GM21528 (cell line): ENCODE data around the gene CHI3L1.
"Not testable (repeated sequence)": the region's sequence is repeated elsewhere in the genome, so short reads cannot be mapped to it uniquely, and the experiment has no call there.

Experiments
- ATAC-seq: cut with Tn5 transposase; IDR thresholded peaks from one replicate; pipeline ENCODE4 v1.9.1; 2021; ENCODE audit warnings: mild to moderate bottlenecking, moderate library complexity; ENCODE audit not compliant: unreplicated experiment, low FRiP score

CHI3L1 gene

DNA sequence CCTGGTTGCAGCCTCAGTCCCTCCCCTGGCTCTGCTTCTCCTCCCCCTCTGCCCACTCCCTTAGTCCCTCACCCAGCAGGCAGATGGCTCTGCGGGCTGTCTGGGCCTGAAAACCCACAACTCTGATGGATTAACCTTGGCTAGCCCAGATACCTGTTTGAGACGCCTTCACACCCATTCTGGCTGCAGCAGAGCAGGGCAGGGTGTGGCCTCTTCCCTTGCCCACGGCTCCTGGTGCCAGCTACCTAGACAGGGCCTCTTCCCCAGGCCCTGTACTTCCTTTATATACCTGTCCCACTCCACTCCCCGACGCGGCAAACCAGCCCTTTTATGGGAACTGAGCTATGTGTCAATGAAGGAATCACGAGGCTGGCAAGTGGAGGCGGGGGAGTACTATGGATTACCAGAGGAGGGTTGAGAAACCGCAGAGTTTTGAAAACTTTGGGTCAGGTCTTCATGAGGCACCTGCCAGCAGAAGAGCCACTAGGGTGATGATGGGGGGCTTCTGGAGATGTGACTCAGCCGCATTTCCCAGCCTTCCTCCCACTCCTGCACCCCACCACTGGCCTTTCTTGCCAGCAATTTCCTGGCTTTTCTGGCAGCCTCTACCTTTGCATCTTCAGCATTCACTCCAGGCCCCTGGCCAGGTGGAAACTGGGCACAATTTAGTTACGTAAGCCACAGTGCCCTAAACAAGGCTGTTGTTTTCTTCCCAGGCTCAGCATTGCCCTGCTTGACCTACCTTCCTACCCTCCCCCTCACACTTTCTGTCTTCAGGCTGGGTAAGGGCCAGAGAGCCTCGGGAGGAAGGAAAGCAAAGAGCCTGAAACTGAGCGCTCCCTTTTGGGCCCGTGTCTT, at the start of gene CHI3L1:
CHI3L1 (minus strand) TSS at position 259 of the 858 bp plus-strand sequence; CDS start at position 178, 81 bp downstream.
- ATAC-seq: no peak

DNA sequence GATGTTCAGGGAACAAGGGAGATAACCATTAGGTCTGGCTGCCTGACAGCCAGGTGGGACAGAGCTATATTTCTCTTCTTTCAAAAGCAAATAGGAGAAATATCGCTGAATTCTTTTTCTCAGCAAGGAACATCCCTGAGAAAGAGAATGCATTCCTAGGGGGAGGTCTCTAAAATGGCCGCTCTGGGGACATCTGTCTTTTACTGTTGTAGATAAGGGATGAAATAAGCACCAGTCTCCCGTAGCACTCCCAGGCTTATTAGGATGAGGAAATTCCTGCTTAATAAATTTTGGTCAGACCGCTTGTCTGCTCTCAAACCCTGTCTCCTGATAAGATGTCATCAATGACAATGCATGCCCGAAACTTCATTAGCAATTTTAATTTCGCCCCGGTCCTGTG, 48.4 kb upstream of the CHI3L1 start:
- not testable (repeated sequence) for ATAC-seq

DNA sequence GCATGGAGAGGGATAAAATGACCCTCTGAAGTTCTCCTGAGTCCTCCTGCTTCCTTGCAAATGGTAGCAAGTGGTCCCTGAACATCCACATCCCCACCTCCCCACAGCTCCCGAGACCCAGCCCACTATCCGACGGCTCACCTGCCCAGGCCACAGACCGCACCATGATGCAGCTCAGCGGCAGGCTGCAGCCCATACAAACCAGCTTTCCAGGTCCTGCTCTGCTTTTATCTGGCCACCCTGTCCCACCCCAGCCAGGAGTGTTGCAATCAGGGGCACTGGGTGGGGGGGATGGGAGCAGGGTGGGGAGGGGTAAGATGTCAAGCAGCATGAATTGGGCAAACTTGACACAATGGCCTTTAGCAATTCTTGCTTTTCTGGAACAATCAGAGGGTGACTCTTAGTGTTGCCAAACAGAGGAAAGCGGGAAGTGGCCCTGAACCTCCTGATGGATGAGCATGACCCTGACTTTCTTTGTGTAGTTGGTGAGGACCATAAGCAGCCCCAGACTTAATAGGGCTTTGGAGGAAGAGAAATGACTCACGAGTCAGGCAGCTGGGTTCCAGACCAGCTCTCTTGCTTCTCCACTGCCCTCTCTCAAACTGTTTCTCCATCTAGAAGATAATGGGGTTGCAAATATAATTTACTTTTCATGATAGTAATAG, 43.1 kb upstream of the CHI3L1 start, which contains the start of gene CHIT1:
CHIT1 (minus strand) TSS at position 203 of the 665 bp plus-strand sequence; CDS start at position 166, 37 bp downstream.
- ATAC-seq: no peak

DNA sequence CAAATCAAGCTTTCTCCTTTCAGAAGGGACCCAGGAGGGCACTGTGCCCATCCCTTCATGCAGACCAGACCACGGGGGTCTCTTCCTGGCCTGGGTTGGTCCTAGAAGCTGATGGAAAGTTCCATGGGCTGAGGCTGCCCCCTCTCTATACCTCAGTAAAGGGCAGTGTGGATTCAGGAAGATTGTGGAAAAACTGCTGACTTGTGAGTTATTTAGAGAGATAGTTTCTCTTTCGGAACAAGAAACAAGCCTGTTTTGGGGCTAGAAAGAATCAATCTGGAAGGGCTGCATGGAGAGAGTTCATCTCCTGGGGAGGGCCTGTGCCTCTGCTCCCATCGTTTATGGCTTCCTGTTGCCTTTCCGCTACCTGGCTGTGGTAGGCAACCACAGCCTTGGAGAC, 42.2 kb upstream of the CHI3L1 start:
- no peak for ATAC-seq

DNA sequence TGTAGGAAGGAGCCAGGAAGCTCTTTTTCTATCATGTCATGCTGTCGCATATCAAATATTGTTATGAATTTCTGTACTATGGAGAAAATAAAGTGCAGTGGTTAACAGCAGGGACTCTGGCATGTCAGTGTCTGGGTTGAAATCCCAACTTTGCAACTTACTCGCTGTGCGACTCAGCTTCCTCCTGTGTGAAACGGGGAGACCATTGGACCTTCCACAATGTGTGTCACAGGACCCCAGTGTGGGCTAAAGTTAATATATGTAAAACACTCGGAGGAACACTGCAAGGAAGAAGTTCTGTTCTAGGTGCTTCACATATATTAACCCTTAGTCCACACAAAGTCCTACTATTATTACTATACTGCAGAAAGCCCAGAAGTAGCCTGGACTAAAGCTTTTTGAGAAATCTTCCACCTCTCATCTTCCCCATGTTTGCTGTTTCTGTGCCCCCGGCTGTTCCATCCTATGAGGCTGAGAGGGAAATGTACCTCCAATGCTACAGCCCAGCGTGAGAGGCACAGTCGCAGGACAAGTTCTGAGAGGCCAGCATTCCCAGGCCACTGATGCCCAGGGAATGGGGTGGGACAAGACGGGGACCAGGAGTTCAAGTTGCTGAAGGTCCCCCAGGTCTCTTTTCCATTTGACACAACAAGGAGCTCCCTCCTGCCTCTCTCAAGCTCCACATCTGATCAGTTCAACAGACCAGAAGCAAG, 41.0 kb upstream of the CHI3L1 start:
- ATAC-seq: no peak

DNA sequence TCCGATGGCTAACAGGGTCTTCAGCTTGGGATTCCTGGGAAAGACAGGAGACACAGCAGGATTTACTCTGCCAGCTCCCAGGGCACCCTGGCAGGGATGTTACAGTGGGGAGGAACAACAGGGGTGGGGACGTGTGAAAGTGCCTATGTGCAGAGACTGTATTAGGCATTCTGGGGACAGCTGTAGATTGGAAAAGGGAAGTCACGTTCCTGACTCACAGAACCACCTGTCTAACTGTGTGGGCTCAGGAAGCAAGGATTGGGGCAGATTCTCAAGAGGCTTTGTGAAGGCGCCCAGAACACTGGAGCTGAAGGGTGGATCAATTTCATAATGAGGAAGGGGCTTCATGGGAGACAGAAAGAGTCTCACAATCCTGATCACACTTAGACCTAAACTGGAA, 38.6 kb upstream of the CHI3L1 start:
- no peak for ATAC-seq

DNA sequence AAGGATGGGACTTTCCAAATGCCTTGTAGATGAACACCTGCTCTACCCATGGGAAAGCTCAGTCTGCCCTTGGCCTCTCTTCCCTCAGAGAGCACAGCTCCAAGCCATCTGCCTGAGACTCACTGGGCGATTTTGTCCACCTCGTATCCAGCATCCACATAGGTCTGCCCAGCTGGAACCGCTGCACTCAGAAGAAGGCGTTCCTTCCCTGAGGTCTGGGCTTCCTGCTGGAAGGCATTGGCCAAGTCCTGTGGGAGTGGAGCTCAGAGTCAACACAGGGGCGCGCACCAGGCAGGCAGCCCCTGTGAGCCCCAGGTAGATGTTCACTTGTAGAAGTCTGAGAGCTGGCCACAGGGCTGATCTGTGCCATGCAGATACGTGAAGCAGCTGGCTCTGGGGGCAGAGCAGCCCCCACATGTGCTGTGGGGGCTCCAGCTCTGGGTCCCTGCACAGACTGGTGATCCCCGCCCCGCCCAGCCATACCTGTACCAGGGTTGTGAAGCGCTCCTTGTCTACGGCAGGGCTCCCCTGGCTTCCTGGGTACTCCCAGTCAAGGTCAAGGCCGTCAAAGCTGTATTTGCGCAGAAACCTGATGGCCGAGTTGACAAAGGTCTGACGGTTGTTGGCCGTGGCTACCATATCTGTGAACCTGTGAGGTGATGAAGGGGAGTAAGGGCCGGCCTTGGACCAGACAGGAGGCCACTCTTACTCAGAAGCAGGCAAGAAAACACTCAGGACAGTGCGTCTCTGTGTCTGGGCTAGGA, 36.7 kb upstream of the CHI3L1 start:
- ATAC-seq: no peak

DNA sequence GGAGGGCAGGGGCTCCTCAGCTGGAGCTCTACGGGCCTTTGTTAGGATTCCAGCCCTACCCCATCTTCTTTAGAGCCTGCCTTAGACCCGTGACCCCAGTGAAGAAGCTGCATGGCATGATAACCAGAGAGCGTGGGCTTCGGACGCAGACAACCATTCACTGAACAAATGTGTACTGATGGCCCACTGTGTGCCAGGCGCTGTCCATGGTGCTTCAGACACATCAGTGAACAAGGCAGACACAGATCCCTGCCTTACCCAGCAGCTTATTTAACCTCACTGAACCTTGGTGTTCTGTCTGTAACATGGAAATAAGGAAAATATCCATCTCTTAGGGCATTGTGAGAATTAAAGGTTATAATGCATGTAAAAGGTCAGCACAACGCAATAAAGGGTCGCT, 33.4 kb upstream of the CHI3L1 start:
- no peak for ATAC-seq

DNA sequence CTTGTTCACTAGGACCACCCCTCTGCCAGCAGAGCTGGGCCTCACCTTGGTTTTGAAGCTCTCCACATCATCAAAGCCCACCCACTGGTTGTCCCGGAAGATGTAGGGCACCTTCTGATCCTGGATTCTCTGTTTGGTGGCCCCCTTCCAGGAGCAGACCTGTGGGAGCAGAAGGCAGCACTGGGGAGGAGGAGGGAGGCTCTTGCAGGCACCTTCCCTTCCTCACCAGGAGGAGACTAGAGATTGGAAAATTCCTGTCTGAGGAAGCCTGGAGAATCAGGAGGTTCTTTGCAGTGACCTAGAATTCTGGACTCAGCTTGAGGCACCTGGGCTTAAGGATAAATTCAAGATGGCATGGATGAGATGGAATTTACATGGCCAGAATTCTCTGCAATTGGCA, 32.7 kb upstream of the CHI3L1 start:
- no peak for ATAC-seq

DNA sequence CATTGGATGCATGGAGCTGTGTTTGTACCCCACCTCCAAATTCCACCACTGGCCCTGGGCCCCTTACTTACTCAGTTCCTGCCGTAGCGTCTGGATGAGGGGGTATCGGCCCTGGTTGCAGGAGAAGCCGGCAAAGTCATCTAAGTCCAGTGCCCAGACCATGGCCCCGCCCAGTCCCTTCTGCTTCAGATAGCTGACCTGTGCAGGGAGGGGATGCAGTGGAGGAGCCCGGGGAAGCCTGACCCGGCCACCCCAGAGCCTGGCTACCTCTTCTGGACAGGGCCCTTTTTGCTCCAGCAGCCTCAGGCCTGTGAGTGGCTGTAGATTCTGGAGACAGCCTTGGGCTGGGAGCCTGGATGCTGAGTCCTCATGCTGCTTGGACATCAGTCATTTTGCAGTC, 31.2 kb upstream of the CHI3L1 start:
- ATAC-seq: no peak

DNA sequence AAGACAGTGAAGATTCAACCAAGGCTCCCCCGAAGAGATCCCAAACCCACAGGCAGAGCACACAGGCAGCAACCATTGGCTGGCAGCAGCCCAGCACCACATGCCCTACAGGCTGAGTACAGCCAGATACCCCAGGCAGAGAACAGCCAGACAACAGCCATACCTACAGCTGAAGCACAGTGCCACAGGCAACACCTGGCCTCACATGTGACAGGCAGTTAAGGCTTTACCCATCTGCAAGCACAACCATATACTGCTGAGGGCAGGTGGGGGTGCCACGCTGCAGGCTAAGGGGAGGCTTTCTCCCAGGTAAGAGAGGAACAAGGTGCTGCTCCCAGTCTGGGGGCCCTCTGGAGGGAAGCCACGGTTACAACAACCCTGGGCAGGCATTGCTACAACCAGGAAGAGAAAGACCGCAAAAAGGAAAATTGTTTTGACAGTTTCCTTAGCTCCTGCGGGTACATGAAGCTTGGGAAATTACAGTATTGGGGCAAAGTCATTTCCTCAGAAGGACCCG, 30.7 kb upstream of the CHI3L1 start:
- no peak for ATAC-seq

DNA sequence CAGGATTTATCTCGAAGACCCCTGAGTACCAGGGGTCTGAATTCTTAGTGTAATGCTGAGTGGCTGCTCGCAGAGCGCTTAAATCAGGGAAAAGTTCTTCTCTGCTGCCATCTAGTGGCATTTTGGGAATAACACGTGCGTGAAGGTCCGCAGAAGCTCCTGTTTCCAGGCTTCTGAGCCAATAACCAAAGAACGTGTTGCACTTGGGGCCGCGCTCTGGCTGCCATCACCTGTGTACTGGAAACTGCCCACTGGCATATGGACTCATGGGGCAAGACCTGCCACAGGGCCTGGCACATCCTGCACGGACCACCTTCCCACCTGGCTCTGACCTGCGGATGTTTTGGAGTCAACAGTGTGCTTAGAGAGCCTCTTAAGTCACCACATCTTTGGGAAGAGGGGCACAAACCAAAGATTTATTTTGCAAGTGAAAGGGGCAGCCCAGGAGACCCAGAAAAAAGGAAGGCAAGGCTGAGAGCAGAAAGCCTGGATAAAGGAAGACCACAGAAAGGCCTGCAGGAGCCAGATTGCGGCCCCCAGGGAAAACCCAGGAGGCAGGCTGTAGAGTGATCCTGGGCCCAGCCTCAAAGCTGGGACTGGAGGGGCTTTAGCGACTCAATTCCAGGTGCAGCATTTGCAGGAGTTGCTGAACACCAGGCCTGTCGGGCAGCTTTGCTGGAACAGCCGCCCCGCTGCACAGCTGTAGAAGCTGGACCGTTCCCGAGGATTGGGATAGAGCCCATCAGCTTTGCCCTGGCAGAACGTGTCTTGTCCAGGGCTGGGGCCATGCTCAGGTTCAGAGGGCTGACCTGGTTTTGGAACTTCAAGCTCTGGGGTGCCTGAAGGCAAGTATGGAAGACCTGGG, 30.0 kb upstream of the CHI3L1 start:
- ATAC-seq: no peak

DNA sequence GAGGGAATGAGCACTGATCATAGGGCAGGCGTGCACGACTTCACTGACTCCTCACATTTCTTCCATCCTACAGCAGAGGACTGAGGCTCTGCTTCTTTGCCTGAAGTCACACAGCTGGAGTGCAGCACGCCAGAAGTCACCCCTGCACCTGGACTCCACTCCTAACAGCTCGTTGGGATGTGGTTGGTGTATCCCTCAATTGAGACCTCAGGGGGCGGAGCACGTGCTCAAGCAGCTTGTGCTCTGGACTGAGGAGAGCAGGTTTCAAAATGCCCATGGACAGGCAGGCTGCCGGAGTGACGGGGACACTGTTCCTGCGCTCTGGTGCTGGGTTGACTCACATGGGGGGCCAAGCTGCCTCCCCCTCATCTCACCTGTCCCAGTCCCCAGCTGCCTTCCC, 29.1 kb upstream of the CHI3L1 start:
- no peak for ATAC-seq

DNA sequence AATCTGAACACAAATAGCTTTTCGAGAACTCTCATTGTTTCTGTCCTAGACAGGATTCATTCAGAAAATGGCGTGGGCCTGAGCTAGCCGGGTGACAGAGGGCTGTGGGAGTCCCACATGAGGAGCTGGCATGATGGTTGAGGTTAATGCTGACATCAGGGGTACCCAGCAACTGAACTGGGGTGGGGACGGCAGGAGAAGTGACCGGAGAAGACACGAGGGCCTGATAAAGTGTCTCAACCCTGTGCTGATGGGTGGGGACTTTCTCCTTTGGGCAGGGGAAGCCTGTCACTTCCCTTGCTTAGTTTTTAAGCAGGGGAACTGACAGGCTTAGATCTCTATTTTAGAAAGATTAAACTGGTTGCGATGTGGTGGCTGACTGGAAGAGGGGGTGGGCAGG, 28.4 kb upstream of the CHI3L1 start:
- ATAC-seq: no peak

DNA sequence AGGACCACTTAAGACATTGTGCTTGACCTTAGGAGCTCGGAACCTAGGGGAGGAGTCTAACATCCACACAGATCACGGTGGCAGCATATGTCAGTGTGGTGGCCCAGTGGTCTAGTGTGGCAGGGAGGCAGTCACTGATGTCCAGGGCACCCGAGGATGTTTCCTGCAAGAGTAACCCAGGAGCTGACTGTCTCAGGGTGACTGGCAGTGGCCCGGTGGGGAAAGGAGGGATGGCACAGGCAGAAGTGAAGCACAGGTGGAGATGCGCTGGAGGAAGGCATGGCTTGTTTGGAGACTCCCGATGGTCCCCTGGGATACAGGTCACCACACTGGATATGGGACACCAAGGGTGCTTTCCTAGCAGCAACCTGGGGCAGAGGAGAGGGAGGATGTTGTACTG, 26.6 kb upstream of the CHI3L1 start:
- no peak for ATAC-seq

DNA sequence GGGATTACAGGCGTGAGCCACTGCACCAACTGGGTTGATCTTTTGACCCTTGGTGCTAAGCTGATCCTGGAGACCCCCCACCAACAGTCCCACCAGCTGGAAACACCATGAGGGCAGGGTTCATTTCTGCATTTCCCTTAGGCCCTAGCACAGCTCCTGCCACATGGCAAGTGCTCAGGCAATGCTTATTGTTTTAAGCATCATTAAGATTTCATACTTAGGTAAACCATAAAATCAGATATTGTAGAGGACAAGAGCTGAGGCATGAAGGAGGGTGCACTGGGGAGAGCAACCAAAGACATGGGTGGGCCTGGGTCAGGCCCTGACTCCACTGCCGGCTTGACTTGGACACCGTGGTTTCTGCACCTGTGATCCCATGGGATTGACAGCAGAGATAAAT, 25.3 kb upstream of the CHI3L1 start:
- no peak for ATAC-seq

DNA sequence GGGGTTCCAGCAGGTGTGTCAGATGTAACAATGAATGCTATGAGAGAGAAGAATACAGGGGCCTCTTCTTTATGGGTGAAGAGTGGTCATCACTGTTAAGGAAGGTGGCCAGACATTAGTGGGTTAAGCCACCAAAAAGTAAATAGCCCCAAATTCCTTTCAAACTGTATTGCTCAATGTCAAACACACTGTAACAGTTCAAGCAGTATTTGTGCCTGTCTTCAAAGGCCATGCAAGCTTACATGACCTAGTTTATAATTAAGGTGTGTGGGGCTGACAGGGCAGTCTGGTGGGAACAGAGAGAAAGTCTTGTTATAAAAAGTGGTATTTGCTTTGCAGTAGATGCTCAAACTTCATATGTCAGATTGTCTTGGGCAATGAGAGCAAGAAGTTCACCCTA, 24.5 kb upstream of the CHI3L1 start:
- ATAC-seq: no peak

DNA sequence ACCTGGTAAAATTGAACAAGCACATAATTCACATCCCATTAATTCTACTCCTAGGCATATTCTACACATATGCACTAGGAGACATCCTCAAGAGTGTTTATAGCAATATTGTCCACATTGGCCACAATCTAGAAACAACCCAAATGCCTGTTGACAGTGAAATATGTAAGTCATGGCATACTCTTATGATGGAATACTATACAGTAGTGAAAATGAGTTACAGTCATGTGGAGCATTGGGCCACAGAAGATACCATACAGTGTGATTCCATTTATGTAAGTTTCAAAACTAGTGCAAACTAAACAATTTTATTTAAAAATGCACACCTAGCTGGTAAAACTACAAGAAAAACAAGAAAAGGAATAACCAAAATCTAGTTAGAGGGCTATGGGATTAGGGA, 23.8 kb upstream of the CHI3L1 start:
- ATAC-seq: no peak

DNA sequence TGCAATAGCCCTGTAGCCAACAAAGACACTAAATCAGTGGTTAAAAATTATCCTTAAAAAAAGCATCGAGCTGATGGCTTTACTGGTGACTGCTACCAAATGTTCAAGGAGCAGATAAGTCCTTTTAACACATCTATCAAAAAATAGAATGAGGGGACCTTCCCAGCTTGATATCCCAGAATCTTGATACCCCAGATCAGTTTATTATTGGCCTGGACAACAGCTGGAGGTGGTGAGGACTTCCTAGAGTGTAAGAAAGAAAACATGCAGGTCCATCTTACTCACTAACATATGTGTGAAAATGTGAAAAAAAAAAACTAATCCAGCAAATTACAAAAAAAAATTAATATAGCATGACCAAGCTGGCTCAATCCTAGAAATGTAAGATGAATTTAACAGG, 21.7 kb upstream of the CHI3L1 start:
- no peak for ATAC-seq
